ENCODE results near the gene SEPTIN8.
"Not testable (repeated sequence)": the region's sequence is repeated elsewhere in the genome, so short reads cannot be mapped to it uniquely, and the experiment has no call there.

Gene SEPTIN8

GRCh38 chr5:132812123-132812765 is 35.2 kb upstream of the SEPTIN8 start:
- DNase-seq = peak; percentile 16

- DNase-seq = no peak
Measured at GRCh38 chr5:132810605-132811004, 33.6 kb upstream of the SEPTIN8 start.

GRCh38 chr5:132808866-132809265 is 31.8 kb upstream of the SEPTIN8 start:
- DNase-seq = no peak

- no peak for DNase-seq
Measured at GRCh38 chr5:132808448-132808847, 31.4 kb upstream of the SEPTIN8 start.

- DNase-seq = no peak
Measured at GRCh38 chr5:132807163-132807838, 30.3 kb upstream of the SEPTIN8 start.

GRCh38 chr5:132806804-132807162 is 29.7 kb upstream of the SEPTIN8 start:
- not testable (repeated sequence) for DNase-seq

GRCh38 chr5:132805872-132806271 is 28.8 kb upstream of the SEPTIN8 start:
- DNase-seq = not testable (repeated sequence)

GRCh38 chr5:132804219-132804618 is 27.2 kb upstream of the SEPTIN8 start:
- not testable (repeated sequence) for DNase-seq

GRCh38 chr5:132802685-132803066 is 25.6 kb upstream of the SEPTIN8 start:
- not testable (repeated sequence) for DNase-seq

GRCh38 chr5:132802044-132802684 is 25.1 kb upstream of the SEPTIN8 start:
- DNase-seq = no peak

- no peak for DNase-seq
Measured at GRCh38 chr5:132800545-132800944, 23.5 kb upstream of the SEPTIN8 start.

GRCh38 chr5:132799392-132799791 is 22.4 kb upstream of the SEPTIN8 start:
- no peak for DNase-seq

- no peak for DNase-seq
Measured at GRCh38 chr5:132797651-132798050, 20.6 kb upstream of the SEPTIN8 start.

GRCh38 chr5:132791026-132791425 is 14.0 kb upstream of the SEPTIN8 start:
- no peak for DNase-seq

GRCh38 chr5:132790201-132790865 is 13.3 kb upstream of the SEPTIN8 start:
- DNase-seq = no peak

GRCh38 chr5:132788990-132789886 is 12.2 kb upstream of the SEPTIN8 start:
- DNase-seq = no peak

- no peak for DNase-seq
Measured at GRCh38 chr5:132788508-132788907, 11.5 kb upstream of the SEPTIN8 start.

GRCh38 chr5:132787076-132787475 is 10.0 kb upstream of the SEPTIN8 start:
- DNase-seq = no peak

- DNase-seq = no peak
Measured at GRCh38 chr5:132785864-132786263, 8.8 kb upstream of the SEPTIN8 start.

GRCh38 chr5:132785365-132785764 is 8.3 kb upstream of the SEPTIN8 start:
- DNase-seq = no peak

- DNase-seq = no peak
Measured at GRCh38 chr5:132782101-132782500, 5.1 kb upstream of the SEPTIN8 start.

- DNase-seq = no peak
Measured at GRCh38 chr5:132781029-132781428, 4.0 kb upstream of the SEPTIN8 start.

GRCh38 chr5:132780577-132780976 is 3.5 kb upstream of the SEPTIN8 start:
- no peak for DNase-seq
